Peyer's patch (tissue), 4 donors: Measurements from ENCODE around the gene SEMA4C.

Experiments
- CTCF ChIP-seq, 6 experiments: fragments of 450-650 bp in 4 of 6; fragments of 200-600 bp in 2 of 6; sonication (generic) in 1 of 6; IDR thresholded peaks; one replicate each; pipeline ENCODE4 v1.5.1; 2017 to 2019; ENCODE audit warnings: antibody characterized with exemption in 6 of 6, mild to moderate bottlenecking in 3 of 6, moderate library complexity in 1 of 6
- POLR2A ChIP-seq, 2 donors: fragments of 450-650 bp; IDR thresholded peaks; one replicate each; pipeline ENCODE4 v1.5.1; 2017; ENCODE audit warnings: antibody characterized with exemption in 2 of 2, mild to moderate bottlenecking in 2 of 2, moderate library complexity in 2 of 2

DNA sequence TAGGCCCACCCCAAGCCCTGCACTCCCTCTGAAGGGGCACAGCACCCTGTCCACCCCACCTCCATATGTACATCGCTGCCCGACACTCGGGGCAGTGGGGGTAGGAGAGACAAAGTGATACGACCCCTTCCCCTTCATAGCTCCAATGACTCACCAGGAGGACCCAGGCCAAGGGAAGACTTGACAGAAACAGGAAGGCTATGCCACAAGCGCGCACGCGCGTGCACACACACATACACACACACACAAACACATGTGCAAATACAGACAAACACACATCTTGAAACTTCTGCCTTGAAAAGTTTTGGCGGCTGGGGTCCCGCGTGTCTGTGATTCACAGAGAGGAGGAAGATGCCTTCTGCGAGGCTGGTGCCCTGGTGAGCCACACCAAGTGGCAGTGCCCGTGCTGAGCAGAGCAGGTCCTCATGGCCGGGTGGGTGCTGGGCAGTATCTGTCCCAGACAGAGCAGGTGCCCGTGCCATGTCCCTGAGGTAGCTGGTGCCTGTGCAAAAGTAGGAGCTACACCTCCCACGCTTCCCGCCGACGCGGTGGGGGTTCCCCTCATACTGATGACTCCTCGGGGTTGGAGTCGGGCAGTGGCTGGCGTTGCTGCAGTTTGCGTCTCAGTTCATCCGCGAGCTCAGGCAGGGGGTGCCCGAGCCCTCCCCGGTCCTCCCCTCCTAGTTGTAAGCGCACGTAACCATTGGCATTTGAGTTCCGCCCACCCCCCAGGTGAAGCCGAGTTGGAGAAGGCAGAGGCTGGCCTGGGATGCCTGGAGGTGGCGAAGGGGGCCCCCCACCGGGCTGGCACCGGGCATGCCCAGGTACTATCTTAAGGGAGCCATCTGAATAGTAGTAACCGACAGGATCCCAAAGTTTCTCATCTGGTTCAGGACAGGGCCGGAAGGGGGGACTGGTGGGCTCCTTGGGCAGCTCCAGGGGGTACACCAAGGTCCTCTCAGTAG, 9.5 kb downstream of the SEMA4C start:
- TF ChIP-seq CTCF (IDR thresholded peaks at IDR 0.05) (no peak), POLR2A (IDR thresholded peaks at IDR 0.05) (no peak)
